Panc1 (cell line): Measurements from ENCODE around the gene SLU7.

Source experiments
- CTCF ChIP-seq: fragments of 450-650 bp; IDR thresholded peaks from 2 replicates; pipeline ENCODE4 v1.5.1; 2017; ENCODE audit warnings: mild to moderate bottlenecking
- POLR2AphosphoS5 ChIP-seq: IDR thresholded peaks from 2 replicates; pipeline ENCODE4 v1.6.1; 2012; ENCODE audit warnings: mild to moderate bottlenecking, low read depth, low read length, moderate library complexity
- REST ChIP-seq, 2 experiments: IDR thresholded peaks; 2 replicates each; pipeline ENCODE4 v1.6.1; 2011 to 2012; ENCODE audit warnings: low read depth in 2 of 2, control low read depth in 1 of 2, low read length in 1 of 2, mild to moderate bottlenecking in 1 of 2, moderate library complexity in 1 of 2; ENCODE audit not compliant: insufficient read depth in 1 of 2
- TCF7L2 ChIP-seq: IDR thresholded peaks from 2 replicates; pipeline ENCODE4 v1.6.1; 2011; ENCODE audit warnings: mild to moderate bottlenecking, low read depth, low read length, inconsistent platforms

DNA sequence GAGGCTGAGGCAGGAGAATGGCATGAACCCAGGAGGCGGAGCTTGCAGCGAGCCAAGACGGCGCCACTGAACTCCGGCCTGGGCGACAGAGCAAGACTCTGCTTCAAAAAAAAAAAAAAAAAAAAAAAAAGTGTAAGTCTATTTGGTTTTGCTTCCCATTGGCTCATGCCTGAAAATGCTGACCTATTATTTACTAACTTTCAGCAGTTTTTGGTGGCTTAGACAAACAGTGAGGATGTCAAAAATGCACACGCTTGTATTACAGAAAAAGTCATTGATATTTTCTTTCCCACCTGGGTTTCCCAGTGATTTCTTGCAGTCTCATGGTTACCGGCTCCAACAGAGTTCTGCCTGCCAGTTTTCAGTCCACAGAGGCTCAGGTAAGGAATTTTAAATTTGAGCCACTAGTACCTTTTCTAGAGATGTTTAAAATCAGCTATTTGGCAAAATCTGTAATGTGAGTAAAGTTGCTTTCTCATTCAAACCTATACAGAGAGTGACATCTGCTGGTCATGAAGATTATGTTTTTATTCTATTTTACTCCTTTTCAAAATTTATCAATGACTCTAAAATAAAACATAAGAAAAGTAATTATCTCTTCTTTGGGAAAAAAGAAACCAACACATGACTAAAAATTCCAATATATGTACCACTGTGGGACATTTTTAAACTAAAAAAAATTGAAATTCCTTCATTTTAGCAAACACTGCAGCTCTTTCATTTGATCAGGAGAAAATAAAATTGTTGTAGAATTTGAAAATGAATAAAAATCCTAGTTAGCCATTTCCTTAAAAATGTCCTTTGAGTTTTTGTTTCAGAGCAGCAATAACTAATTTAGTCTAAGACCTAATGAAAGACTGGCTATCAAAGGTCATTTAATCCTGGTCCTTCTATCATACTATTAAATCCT is 27.8 kb downstream of the SLU7 start:
- TF ChIP-seq CTCF (peak; percentile 65; the same call in 1 of the 2 replicates), POLR2AphosphoS5 (no peak), REST (IDR thresholded peaks at IDR 0.05; ENCODE audit: insufficient read depth in 1 of 2, low read depth in 2 of 2, low read length in 1 of 2) (no peak), TCF7L2 (no peak)
